ENCODE measurements around the gene ZCCHC3. TPM values are rescaled to one million over a fixed set of nuclear protein-coding genes. Genes with fewer than 3 reads are reported as not detected.

ZCCHC3 gene
- polyA plus RNA-seq, 3 donors = 4.5 to 9.2 (median 5.6) TPM

- Histone ChIP-seq H3K36me3 (replicated peaks in 1 of 2; ENCODE audit: control insufficient read depth in 1 of 2, insufficient read depth in 2 of 2, low read length in 2 of 2) (no peaks in the 10 kb centered on the region), H3K79me2 (ENCODE audit: insufficient read depth, low read length) (peaks cover 3% of the 10 kb centered on the region), H3K27me3 (ENCODE audit: control insufficient read depth in 2 of 2, insufficient read depth in 2 of 2, low read length in 2 of 2) (no peaks in the 10 kb centered on the region), H4K20me1 (ENCODE audit: insufficient read depth, low read length) (no peaks in the 10 kb centered on the region), H3K9me3 (replicated peaks in 1 of 2; ENCODE audit: control insufficient read depth in 1 of 2, insufficient read depth in 1 of 2, low read length in 2 of 2) (no peaks in the 10 kb centered on the region), H3K4me1 (ENCODE audit: control insufficient read depth in 1 of 2, insufficient read depth in 2 of 2, low read length in 2 of 2) (peaks cover 23 to 24% of the 10 kb centered on the region in 2 donors), H3K4me3 (replicated peaks in 1 of 3; ENCODE audit: low read depth in 2 of 3, low read length in 3 of 3) (peak overlapping the region in 1 of 3 experiments; percentile 83), H3K9ac (ENCODE audit: insufficient read depth, low read length, poor library complexity, severe bottlenecking) (no peak overlapping the region), H2AFZ (ENCODE audit: insufficient read depth, low read depth, low read length, poor library complexity, severe bottlenecking) (no peak overlapping the region), H3K27ac (ENCODE audit: low read depth in 1 of 2, low read length in 2 of 2) (no peak overlapping the region), H3K4me2 (replicated peaks; ENCODE audit: extremely low read depth, low read length, poor library complexity, severe bottlenecking) (no peak overlapping the region)
- Mint-ChIP-seq H3K36me3 (no peaks in the 10 kb centered on the region), H3K27me3 (ENCODE audit: low read depth in 3 of 3) (peaks cover 0 to 2% (median 0%) of the 10 kb centered on the region in 3 donors), H3K4me1 (peaks cover 12% of the 10 kb centered on the region), H3K27ac (no peak overlapping the region), H3K4me3 (no peak overlapping the region), H3K9me3 (peaks cover 0 to 5% (median 0%) of the 10 kb centered on the region in 7 donors)
- no CpG with 5 or more reads among the region's 3 CpGs for WGBS (ENCODE audit: insufficient coverage)
- intact Hi-C loops (cut with micrococcal nuclease) = no loop called here
- no peak for TF ChIP-seq CTCF (IDR thresholded peaks at IDR 0.05)
- no peak for DNase-seq
Measured at GRCh38 chr20:288956-289692, 8.2 kb upstream of the ZCCHC3 start.

GRCh38 chr20:289693-290083 is 7.7 kb upstream of the ZCCHC3 start:
- no peak for DNase-seq
- no peaks in the 10 kb centered on the region for H3K9me3 ChIP-seq (replicated peaks in 1 of 2; ENCODE audit: control insufficient read depth in 1 of 2, insufficient read depth in 1 of 2, low read length in 2 of 2)
- peak overlapping the region; percentile 81 for H3K4me2 ChIP-seq (replicated peaks; ENCODE audit: extremely low read depth, low read length, poor library complexity, severe bottlenecking)
- no peaks in the 10 kb centered on the region for H3K27me3 ChIP-seq (ENCODE audit: control insufficient read depth in 2 of 2, insufficient read depth in 2 of 2, low read length in 2 of 2)
- no peak for TF ChIP-seq CTCF (IDR thresholded peaks at IDR 0.05)
- H2AFZ ChIP-seq (ENCODE audit: insufficient read depth, low read depth, low read length, poor library complexity, severe bottlenecking) = peak overlapping the region; percentile 96
- no peaks in the 10 kb centered on the region for H4K20me1 ChIP-seq (ENCODE audit: insufficient read depth, low read length)
- H3K36me3 ChIP-seq (replicated peaks in 1 of 2; ENCODE audit: control insufficient read depth in 1 of 2, insufficient read depth in 2 of 2, low read length in 2 of 2) = no peaks in the 10 kb centered on the region
- no CpG with 5 or more reads among the region's 2 CpGs for WGBS (ENCODE audit: insufficient coverage)
- intact Hi-C loops (cut with micrococcal nuclease) = no loop called here
- peak overlapping the region; percentile 68 for H3K9ac ChIP-seq (ENCODE audit: insufficient read depth, low read length, poor library complexity, severe bottlenecking)
- Mint-ChIP-seq H3K27ac (no peak overlapping the region), H3K4me3 (no peak overlapping the region), H3K36me3 (no peaks in the 10 kb centered on the region), H3K4me1 (peaks cover 12% of the 10 kb centered on the region), H3K9me3 (peaks cover 0 to 5% (median 0%) of the 10 kb centered on the region in 7 donors), H3K27me3 (ENCODE audit: low read depth in 3 of 3) (peaks cover 0 to 2% (median 0%) of the 10 kb centered on the region in 3 donors)
- peak overlapping the region; percentile 70 to 74 for H3K27ac ChIP-seq (ENCODE audit: low read depth in 1 of 2, low read length in 2 of 2)
- peak overlapping the region; percentile 51 to 83 (median 77) for H3K4me3 ChIP-seq (replicated peaks in 1 of 3; ENCODE audit: low read depth in 2 of 3, low read length in 3 of 3)
- peaks cover 23 to 24% of the 10 kb centered on the region in 2 donors for H3K4me1 ChIP-seq (ENCODE audit: control insufficient read depth in 1 of 2, insufficient read depth in 2 of 2, low read length in 2 of 2)
- peaks cover 3% of the 10 kb centered on the region for H3K79me2 ChIP-seq (ENCODE audit: insufficient read depth, low read length)
